ENCODE measurements around the gene SULF2.

GRCh38 chr20:47727909-47728361, 57.3 kb downstream of the SULF2 start:
- TF ChIP-seq CTCF (IDR thresholded peaks at IDR 0.05) (no peak), EZH2 (IDR thresholded peaks at IDR 0.05) (no peak), EZH2phosphoT487 (IDR thresholded peaks at IDR 0.05) (no peak)
